Suprapubic skin (tissue), 4 donors: ENCODE measurements around the gene TEX28. TPM values are rescaled to one million over a fixed set of nuclear protein-coding genes. Genes with fewer than 3 reads are reported as not detected.

Source experiments
- DNase-seq, 2 donors: peaks; one replicate each; pipeline ENCODE4 v3.0.0-alpha.2; 2019; ENCODE audit warnings: low spot score in 2 of 2
- H3K27ac ChIP-seq: fragments of 200-600 bp; sonication (generic); one replicate; pipeline ENCODE4 v1.5.1; 2019
- H3K27me3 ChIP-seq: fragments of 200-600 bp; sonication (generic); one replicate; pipeline ENCODE4 v1.5.1; 2019
- H3K36me3 ChIP-seq: fragments of 200-600 bp; sonication (generic); one replicate; pipeline ENCODE4 v1.5.1; 2019
- H3K4me1 ChIP-seq: fragments of 200-600 bp; sonication (generic); one replicate; pipeline ENCODE4 v1.5.1; 2019
- H3K4me3 ChIP-seq: fragments of 200-600 bp; sonication (generic); one replicate; pipeline ENCODE4 v1.5.1; 2019; ENCODE audit warnings: mild to moderate bottlenecking
- H3K9me3 ChIP-seq: fragments of 200-600 bp; sonication (generic); one replicate; pipeline ENCODE4 v1.5.1; 2019
- EP300 ChIP-seq: sonication (generic); formaldehyde crosslinking; IDR thresholded peaks from one replicate; pipeline ENCODE4 v1.6.1; 2017; ENCODE audit warnings: antibody characterized with exemption
- POLR2A ChIP-seq, 2 donors: fragments of 450-650 bp; IDR thresholded peaks; one replicate each; pipeline ENCODE4 v1.6.1; 2017; ENCODE audit warnings: antibody characterized with exemption in 2 of 2, mild to moderate bottlenecking in 2 of 2, moderate library complexity in 2 of 2
- POLR2AphosphoS5 ChIP-seq, 3 donors: sonication (generic); formaldehyde crosslinking; IDR thresholded peaks; one replicate each; pipeline ENCODE4 v1.6.1; 2017; ENCODE audit warnings: antibody characterized with exemption in 3 of 3
- WGBS: methylation state at CpG from one replicate; pipeline ENCODE4 v1.1.5; 2018; 5-methylcytosine and 5-hydroxymethylcytosine counted together
- total RNA-seq, 4 donors: library from RNA; depleted of rRNA; stranded (reverse); fragments of >200 nt; gene quantifications; one replicate each; pipeline ENCODE4 v1.1.0, GENCODE V29; 2016
- TF ChIP-seq, protein P1 (sequence below), 2 donors: fragments of 200-600 bp in 1 of 2; fragments of 450-650 bp in 1 of 2; sonication (generic) in 1 of 2; IDR thresholded peaks; one replicate each; pipeline ENCODE4 v1.5.1; 2016 to 2019; ENCODE audit warnings: antibody characterized with exemption in 2 of 2, mild to moderate bottlenecking in 1 of 2, moderate library complexity in 1 of 2

TEX28 gene
- total RNA-seq, 4 donors from 2014 or later = 3.3 TPM; not detected in 3

DNA sequence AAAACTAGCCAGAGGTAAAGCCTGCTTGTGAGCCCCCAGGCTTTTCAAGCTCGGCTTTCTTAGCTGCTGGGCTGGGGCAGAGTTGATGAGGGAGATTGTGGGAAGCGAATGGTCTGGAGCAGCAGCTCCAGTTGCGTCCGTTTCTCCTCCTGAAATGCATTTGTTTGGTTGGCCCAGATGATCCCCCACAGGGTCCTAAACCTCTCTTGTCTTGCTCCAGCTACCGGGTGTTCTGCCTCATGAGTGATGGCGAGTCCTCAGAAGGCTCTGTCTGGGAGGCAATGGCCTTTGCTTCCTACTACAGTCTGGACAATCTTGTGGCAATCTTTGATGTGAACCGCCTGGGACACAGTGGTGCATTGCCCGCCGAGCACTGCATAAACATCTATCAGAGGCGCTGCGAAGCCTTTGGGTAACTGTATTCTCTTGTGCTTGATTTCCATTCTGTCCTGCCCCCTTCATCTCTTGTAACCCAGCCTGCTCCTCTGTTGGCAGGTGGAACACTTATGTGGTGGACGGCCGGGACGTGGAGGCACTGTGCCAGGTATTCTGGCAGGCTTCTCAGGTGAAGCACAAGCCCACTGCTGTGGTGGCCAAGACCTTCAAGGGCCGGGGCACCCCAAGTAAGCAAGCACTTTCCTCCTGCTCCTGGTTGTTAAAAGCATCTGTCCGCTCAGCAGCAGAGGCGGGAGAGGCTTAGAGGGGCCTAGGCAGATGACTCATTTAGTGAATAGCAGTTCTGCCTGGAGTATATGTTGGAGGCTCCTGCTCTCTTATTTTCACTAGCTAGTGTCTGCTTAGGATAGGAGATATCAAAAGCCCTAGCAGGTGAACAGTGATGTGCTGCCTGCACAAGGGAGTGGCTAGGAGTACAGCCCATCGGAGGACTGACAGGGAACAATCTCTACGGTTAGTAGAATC, 16.0 kb upstream of the TEX28 start:
- no peak for DNase-seq
- TF ChIP-seq POLR2AphosphoS5 (IDR thresholded peaks at IDR 0.05) = no peak
- TF ChIP-seq POLR2A (IDR thresholded peaks at IDR 0.05) = no peak
- no peak for TF ChIP-seq EP300
- TF ChIP-seq, protein P1, sequence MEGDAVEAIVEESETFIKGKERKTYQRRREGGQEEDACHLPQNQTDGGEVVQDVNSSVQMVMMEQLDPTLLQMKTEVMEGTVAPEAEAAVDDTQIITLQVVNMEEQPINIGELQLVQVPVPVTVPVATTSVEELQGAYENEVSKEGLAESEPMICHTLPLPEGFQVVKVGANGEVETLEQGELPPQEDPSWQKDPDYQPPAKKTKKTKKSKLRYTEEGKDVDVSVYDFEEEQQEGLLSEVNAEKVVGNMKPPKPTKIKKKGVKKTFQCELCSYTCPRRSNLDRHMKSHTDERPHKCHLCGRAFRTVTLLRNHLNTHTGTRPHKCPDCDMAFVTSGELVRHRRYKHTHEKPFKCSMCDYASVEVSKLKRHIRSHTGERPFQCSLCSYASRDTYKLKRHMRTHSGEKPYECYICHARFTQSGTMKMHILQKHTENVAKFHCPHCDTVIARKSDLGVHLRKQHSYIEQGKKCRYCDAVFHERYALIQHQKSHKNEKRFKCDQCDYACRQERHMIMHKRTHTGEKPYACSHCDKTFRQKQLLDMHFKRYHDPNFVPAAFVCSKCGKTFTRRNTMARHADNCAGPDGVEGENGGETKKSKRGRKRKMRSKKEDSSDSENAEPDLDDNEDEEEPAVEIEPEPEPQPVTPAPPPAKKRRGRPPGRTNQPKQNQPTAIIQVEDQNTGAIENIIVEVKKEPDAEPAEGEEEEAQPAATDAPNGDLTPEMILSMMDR (IDR thresholded peaks at IDR 0.05) = no peak
- no peaks in the 10 kb centered on the region for H3K4me1 ChIP-seq
- no peak overlapping the region for H3K4me3 ChIP-seq
- H3K9me3 ChIP-seq = no peaks in the 10 kb centered on the region
- H3K27ac ChIP-seq = no peak overlapping the region
- H3K27me3 ChIP-seq = no peaks in the 10 kb centered on the region
- WGBS = 86% methylated on average over 19 of the region's 19 CpGs
- H3K36me3 ChIP-seq = no peaks in the 10 kb centered on the region

DNA sequence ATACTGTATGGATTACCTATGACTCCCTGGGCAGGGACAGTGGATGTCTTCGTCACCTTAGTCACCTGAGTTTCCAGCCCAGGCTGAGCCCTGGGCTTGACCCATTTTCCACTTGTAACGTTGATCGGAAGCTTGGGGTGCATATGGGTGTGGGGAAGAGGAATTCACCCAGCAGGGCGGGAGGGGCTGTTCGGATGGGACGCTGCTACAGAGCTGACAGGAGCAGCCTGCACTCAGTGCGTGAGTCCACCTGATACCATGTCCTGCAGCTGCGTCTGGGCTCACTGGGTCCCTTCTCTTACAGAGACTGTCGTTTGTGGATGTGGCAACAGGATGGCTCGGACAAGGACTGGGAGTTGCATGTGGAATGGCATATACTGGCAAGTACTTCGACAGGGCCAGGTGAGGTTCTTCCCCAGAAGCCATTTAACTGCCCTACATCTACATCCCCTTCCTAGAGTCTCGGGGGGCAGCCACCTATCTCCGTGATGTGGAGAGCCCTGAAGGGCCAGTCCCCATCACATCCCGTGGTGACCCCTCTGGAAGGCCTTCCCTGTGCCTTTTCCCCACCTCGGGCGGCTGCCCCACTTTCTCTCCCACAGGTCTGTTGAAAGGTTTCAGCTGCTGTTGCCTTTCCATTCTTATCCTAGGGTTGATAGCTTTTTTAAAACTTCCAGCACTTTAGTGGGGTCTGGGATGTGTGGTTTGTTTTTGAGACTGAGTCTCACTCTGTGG, 14.3 kb upstream of the TEX28 start:
- H3K4me3 ChIP-seq = no peak overlapping the region
- H3K27ac ChIP-seq = no peak overlapping the region
- DNase-seq = no peak
- H3K4me1 ChIP-seq = no peaks in the 10 kb centered on the region
- no peaks in the 10 kb centered on the region for H3K9me3 ChIP-seq
- no peaks in the 10 kb centered on the region for H3K27me3 ChIP-seq
- H3K36me3 ChIP-seq = no peaks in the 10 kb centered on the region
- 89% methylated on average over 10 of the region's 16 CpGs for WGBS
- TF ChIP-seq, protein P1 (IDR thresholded peaks at IDR 0.05) = no peak
- TF ChIP-seq POLR2AphosphoS5 (IDR thresholded peaks at IDR 0.05) (no peak), EP300 (no peak), POLR2A (IDR thresholded peaks at IDR 0.05) (no peak)

DNA sequence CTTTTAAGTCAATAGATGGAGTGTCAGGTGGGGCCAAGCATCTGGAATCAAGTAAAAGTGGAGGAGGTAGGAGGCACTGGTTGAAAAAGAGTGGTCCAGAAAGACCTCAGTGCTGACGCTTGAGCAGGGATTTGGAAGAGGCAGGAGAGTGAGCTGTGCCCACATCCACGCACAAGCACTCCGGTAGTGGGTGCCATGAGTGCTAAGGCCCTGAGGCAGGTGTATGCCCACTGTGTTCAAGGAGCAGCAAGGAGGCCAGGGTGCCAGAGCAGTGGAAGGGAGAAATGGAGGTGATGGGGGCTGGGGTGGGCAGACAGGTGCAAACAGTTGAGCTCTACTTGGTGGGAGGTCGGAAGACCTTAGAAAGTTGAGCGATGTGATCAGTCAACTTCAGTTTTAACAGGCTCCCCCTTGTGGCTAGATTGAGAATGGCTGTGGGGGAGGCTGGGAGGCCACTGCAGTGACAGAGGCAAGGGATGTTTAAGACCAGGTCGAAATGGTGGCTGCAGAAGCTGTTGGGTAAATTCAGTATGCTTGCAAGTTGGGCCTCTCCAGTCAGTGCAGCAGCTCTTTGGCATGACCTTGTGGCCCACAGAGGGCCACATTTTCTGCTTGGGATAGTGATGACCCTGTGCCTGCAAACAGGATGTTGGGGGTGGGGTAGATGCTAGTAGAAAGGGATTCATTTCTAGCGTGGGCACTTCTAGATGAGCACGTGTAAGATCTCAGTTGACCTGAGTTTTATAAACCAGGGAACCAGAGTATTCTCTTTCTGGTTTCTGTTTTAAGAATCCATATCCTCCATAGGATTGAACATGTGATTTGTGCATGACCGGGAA, 13.4 kb upstream of the TEX28 start:
- peak; percentile 78 for DNase-seq
- Histone ChIP-seq H3K4me3 (no peak overlapping the region), H3K36me3 (no peaks in the 10 kb centered on the region), H3K9me3 (no peaks in the 10 kb centered on the region), H3K27me3 (no peaks in the 10 kb centered on the region), H3K4me1 (no peaks in the 10 kb centered on the region), H3K27ac (no peak overlapping the region)
- TF ChIP-seq, protein P1 (IDR thresholded peaks at IDR 0.05) = peak; percentile 57 to 58
- no peak for TF ChIP-seq POLR2AphosphoS5 (IDR thresholded peaks at IDR 0.05)
- 62% methylated on average over 9 of the region's 9 CpGs for WGBS

DNA sequence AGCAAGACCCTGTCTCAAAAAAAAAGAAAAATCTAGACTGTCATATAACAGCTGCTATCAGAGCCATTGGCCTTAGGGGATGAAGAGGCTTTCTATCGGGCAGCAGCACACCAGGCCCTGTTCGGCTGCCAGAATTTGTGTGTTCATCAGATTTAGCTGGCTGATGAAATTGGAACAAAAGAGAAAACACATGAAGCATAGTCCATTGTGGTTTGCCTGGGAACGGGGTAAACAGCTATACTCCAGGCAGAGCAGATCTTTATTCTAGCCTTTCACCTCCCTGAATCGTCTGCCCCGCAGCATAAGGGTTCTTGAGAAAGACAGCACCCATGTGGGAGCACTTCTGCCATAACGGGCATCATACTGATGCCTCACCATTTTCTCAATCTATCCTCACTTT, 12.3 kb upstream of the TEX28 start:
- Histone ChIP-seq H3K36me3 (no peaks in the 10 kb centered on the region), H3K4me1 (no peaks in the 10 kb centered on the region), H3K4me3 (no peak overlapping the region), H3K9me3 (no peaks in the 10 kb centered on the region), H3K27me3 (no peaks in the 10 kb centered on the region), H3K27ac (no peak overlapping the region)
- TF ChIP-seq, protein P1 (IDR thresholded peaks at IDR 0.05) = no peak
- TF ChIP-seq POLR2AphosphoS5 (IDR thresholded peaks at IDR 0.05) (no peak), EP300 (no peak), POLR2A (IDR thresholded peaks at IDR 0.05) (no peak)
- DNase-seq = no peak
- 84% methylated on average over 6 of the region's 6 CpGs for WGBS
